Fibroblast of skin of right biceps (primary cell): Measurements from ENCODE around the gene CDH22.

Experiments used
- DNase-seq: peaks from one replicate; pipeline ENCODE4 v3.0.0-alpha.2; 2013

The CDH22 gene

DNA sequence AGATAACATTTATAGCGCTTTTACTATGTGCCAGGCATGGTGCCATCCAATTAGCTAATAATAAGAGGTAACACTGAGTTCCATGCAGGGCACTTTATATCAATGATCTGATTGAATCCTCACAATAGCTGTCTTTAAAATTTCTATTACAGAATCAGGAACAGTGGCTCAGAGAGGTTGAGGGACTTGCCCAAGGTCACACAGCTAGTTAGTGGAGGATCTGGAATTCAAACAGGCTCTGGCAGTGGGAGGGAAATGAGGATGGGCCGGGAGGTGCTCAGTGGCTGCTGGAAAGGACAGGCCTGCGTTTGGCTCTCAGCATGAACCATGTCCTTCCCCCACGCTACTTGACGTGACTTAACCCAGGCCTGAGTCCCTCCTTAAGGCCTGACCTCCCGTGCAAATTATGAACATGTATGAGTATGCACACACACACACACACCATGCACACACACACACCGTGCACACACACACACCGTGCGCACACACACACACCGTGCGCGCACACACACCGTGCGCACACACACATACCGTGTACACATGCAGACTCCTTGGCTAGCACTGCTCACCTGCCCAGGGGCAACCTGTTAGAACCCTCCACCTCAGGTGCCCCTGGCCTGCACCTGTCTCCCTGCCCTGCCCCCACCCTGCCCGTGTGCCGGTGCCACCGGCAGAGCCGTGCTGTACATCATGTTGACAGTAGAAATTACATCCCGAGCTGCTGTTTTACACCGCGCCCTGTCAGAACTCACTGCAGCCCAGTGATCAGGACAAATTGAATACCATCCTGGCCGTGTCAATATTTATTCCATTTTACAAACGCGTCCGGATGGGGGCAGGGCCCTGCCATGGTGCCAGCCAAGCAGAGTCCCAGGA is 43.7 kb downstream of the CDH22 start:
- DNase-seq, result no peak

- no peak for DNase-seq
These were observed 46.6 kb downstream of the CDH22 start for GRCh38 chr20:46261456-46262253.

DNA sequence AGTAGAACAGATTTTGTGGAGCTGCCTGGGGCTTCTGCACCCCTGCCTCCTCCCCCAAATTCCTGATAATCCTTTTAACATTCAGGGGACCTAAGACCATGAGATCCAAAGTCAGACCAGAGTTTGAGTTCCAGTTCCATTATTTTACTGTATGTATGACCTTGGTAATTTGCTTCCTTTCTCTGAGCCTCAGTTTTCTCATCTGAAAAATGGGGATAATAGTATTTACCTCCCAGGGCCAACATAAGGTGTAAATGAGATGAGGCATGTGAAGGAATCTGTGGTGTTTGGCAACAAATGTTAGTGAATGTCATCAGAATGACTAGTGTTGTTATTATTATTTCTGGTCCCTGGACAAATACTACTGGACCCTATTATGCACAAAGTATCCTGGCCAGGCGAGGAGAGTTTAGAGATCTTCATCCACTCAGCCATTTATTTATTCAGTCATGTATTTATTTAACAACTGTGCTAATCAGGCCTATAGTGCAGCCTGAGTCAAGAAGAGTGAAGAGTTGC is 47.3 kb downstream of the CDH22 start:
- no peak for DNase-seq

GRCh38 chr20:46260480-46260879 is 47.8 kb downstream of the CDH22 start:
- DNase-seq, result no peak

- no peak for DNase-seq
These were observed 48.9 kb downstream of the CDH22 start for GRCh38 chr20:46259260-46259859.

DNA sequence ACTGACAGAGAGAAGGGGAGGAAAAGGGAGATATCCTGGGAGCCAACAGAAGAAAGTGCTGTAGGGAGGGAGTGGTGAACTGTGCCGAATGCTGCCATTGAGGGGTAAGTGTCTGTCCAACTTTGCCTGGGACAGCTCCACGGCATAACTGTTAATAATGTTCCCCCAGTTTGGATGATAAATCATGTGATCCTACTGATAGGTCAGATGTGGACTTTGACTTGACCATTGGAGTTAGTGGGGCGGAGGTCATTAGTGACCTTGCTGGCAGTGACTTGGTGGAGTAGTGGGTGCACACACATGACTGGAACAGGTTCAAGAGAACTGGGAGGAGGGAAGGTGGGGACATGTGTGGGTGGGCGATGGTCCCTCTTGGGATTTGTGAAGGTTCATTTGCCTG is 50.4 kb downstream of the CDH22 start:
- no peak for DNase-seq

- DNase-seq, result no peak
These were observed 52.0 kb downstream of the CDH22 start for GRCh38 chr20:46256293-46256692.

GRCh38 chr20:46255440-46256104 is 52.7 kb downstream of the CDH22 start:
- DNase-seq, result peak; percentile 21

DNA sequence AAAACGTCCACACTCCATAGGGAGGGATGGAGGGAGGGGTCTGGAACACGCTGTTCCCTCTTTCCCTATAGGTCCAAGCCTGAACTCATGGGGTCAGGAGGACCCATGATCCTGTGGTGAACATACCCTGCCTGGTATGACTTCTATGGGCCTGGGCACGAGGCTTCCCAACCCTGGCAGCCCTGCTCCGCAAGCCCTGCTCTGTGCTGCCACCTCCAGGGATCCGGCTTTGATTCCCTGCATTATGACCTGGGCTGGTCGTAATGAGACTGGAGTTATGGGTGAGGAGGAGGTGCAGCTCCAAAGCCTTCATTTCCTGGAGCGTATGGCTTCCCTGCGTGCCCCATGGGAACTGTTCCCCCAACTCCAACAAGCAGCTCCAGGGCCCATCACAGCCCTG is 54.9 kb downstream of the CDH22 start:
- no peak for DNase-seq

GRCh38 chr20:46252352-46253091 is 55.8 kb downstream of the CDH22 start:
- no peak for DNase-seq

DNA sequence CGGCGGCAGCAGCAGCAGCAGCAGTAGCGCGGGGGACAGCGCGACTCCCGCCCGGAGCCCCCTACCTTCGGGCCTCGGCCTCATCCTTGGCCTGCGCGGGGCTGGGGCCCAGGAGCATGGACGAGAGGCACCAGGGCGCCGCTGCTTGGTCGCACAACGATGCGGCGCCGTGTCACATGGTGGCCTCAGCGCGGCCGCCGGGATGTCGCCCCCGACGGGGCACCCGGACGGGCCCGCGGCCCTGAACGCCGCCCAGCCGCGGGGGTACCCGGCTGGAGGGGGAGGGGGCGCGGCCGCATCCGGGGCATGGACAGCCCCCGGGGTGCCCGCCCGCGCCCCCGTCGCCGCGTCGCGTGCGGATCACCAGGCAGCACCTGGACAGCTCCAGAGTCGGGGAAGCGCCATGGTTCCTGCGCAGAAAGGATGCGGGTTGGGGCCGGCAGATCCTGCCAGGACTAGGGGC is 57.1 kb downstream of the CDH22 start:
- DNase-seq, result no peak

GRCh38 chr20:46250772-46251171 is 57.5 kb downstream of the CDH22 start:
- DNase-seq, result no peak

DNA sequence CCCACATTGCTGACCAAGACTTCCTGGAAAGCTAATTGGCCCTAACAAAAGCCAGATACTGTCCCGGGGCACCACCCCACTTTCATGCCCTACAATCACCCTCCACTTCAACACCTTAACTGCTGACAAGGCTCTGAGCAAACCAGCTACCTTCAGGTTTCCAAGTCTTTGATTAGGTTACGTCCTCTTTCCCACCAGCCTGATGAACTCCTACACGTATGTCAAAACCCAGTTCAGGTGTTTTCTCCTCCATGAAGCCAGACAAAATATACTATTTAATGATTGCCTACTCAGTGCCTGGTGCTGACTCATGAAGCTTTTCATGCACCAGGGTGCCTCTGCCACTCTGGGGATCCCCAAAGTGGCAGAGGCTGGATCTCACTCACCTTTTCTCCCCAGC is 58.6 kb downstream of the CDH22 start:
- DNase-seq, result no peak

GRCh38 chr20:46246559-46246958 is 61.7 kb downstream of the CDH22 start:
- DNase-seq, result no peak

DNA sequence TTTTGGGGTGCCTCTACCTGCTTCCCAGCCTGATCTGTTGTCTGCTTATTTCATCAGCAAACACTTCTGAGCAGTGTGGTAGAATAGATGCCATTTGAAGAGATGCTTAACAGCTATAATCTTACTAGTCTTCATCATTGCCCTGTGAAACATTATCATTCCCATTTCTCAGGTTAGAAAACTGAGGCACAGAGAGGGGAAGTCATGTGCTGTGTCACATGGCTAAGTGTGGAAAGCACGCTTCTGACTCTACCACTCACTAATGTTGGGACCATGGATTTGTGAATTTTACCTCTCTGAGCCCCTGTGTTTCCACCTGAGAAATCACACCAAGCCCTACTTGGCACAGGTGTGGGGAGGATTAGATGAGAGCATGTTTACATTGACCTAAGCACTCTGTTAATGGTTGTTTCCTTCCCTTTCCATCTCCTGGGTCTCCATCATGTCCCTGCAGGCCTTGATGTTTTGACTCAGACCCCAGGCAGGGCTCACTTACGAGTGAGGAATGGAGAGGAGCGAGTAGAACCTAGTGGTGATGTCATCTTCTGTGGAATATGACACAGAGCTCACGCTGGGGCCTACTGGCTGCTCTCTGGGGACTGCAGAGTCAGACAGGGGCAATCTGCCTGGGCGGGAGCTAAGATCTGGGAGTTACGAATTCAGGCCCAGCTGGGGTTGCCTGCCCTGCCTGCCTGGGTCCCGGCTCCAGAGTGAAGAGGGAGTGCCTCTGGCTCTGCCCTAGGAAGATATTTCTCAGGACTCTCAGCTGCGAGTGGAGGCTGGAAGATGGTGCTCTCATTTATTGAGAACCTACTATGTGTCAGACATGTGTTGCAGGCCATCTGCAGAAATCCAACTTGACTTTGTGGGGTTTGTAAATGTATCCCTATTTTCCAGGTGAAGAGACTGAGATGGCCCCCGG is 64.3 kb downstream of the CDH22 start:
- peak; percentile 30 for DNase-seq

- DNase-seq, result no peak
These were observed 65.9 kb downstream of the CDH22 start for GRCh38 chr20:46242390-46242789.

DNA sequence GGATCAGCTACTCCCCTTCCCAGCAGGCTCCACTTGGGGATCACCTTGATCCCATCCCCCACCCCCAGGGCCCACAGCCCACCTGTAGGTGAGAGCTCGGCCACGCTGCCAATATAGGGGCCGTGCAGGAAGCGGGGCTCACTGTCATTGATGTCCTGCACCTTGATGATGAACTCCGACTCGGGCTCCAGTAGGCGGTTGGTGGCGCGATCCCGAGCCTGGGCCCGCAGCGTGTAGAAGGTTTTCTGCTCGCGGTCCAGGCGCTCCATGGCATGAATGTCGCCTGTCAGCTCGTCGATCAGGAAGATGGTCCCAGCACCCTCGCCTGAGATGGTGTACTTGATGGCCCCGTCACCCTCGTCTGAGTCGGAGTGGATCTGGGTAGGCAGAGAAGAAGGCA is 67.4 kb downstream of the CDH22 start:
- DNase-seq, result no peak

- DNase-seq, result no peak
These were observed 68.2 kb downstream of the CDH22 start for GRCh38 chr20:46240065-46240464.

GRCh38 chr20:46237736-46238135 is 70.6 kb downstream of the CDH22 start:
- no peak for DNase-seq

GRCh38 chr20:46237227-46237626 is 71.1 kb downstream of the CDH22 start:
- DNase-seq, result no peak

- DNase-seq, result no peak
These were observed 73.2 kb downstream of the CDH22 start for GRCh38 chr20:46235077-46235476.
